GM23338 (cell line): ENCODE results near the gene ATP9A.

Experiments used
- CREB1 ChIP-seq: fragments of 250-450 bp; sonication (Bioruptor Pico); IDR thresholded peaks from 2 replicates; pipeline ENCODE4 v1.5.0; 2020; ENCODE audit warnings: low read depth, mild to moderate bottlenecking, moderate library complexity
- EZH2 ChIP-seq: fragments of 200-600 bp; sonication (generic); IDR thresholded peaks from one replicate; pipeline ENCODE4 v1.8.0; 2017; ENCODE audit warnings: antibody characterized with exemption, mild to moderate bottlenecking, low read depth; ENCODE audit not compliant: unreplicated experiment
- NANOG ChIP-seq: IDR thresholded peaks from 2 replicates; pipeline ENCODE4 v1.6.1; 2016; ENCODE audit warnings: antibody characterized with exemption, borderline replicate concordance
- POLR2AphosphoS5 ChIP-seq: IDR thresholded peaks from 2 replicates; pipeline ENCODE4 v1.6.1; 2016; ENCODE audit warnings: antibody characterized with exemption, low read depth
- ZNF331 ChIP-seq: fragments of 250-450 bp; sonication (Bioruptor Pico); IDR thresholded peaks from 2 replicates; pipeline ENCODE4 v1.5.0; 2020; ENCODE audit warnings: low read depth, mild to moderate bottlenecking, moderate library complexity
- TF ChIP-seq, protein P1 (sequence below), 2 experiments: fragments of 200-600 bp in 1 of 2; sonication (generic) in 1 of 2; conservative IDR thresholded peaks; 2 replicates each; pipeline versions ENCODE4 v1.5.1 to v1.6.1; 2016 to 2017; ENCODE audit warnings: antibody characterized with exemption in 2 of 2, low read depth in 2 of 2, mild to moderate bottlenecking in 2 of 2, moderate library complexity in 1 of 2
- TF ChIP-seq, protein P2 (sequence below): IDR thresholded peaks from one replicate; pipeline ENCODE4 v1.6.1; 2018; ENCODE audit warnings: antibody characterized with exemption; ENCODE audit not compliant: unreplicated experiment

DNA sequence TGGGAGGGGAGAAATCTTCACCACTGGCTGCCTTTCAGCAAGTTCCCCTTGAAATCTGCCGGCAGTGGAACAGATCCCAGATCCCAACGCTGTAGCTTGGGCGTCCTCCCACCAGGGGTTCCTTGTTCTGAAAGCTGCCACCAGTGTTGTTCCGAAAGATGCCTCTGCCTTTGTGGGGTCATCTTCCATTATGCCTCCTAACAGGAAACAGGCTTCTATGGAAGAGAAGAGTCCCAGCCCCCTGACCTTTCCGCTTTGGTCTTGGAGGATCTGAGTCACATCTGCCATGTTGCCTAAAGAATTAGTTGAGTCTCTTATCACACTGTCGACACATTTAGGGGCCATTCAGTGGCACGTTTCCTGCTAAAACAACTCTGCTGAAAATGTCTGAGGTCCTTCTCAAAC lies 168.2 kb downstream of the ATP9A start:
- TF ChIP-seq, protein P1, sequence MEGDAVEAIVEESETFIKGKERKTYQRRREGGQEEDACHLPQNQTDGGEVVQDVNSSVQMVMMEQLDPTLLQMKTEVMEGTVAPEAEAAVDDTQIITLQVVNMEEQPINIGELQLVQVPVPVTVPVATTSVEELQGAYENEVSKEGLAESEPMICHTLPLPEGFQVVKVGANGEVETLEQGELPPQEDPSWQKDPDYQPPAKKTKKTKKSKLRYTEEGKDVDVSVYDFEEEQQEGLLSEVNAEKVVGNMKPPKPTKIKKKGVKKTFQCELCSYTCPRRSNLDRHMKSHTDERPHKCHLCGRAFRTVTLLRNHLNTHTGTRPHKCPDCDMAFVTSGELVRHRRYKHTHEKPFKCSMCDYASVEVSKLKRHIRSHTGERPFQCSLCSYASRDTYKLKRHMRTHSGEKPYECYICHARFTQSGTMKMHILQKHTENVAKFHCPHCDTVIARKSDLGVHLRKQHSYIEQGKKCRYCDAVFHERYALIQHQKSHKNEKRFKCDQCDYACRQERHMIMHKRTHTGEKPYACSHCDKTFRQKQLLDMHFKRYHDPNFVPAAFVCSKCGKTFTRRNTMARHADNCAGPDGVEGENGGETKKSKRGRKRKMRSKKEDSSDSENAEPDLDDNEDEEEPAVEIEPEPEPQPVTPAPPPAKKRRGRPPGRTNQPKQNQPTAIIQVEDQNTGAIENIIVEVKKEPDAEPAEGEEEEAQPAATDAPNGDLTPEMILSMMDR (conservative IDR thresholded peaks at IDR 0.05; ENCODE audit: low read depth in 2 of 2): no peak
- TF ChIP-seq ZNF331 (CRISPR knock-in tag) (no peak), NANOG (no peak), POLR2AphosphoS5 (no peak), EZH2 (no peak), CREB1 (CRISPR knock-in tag) (no peak)
- TF ChIP-seq, protein P2, sequence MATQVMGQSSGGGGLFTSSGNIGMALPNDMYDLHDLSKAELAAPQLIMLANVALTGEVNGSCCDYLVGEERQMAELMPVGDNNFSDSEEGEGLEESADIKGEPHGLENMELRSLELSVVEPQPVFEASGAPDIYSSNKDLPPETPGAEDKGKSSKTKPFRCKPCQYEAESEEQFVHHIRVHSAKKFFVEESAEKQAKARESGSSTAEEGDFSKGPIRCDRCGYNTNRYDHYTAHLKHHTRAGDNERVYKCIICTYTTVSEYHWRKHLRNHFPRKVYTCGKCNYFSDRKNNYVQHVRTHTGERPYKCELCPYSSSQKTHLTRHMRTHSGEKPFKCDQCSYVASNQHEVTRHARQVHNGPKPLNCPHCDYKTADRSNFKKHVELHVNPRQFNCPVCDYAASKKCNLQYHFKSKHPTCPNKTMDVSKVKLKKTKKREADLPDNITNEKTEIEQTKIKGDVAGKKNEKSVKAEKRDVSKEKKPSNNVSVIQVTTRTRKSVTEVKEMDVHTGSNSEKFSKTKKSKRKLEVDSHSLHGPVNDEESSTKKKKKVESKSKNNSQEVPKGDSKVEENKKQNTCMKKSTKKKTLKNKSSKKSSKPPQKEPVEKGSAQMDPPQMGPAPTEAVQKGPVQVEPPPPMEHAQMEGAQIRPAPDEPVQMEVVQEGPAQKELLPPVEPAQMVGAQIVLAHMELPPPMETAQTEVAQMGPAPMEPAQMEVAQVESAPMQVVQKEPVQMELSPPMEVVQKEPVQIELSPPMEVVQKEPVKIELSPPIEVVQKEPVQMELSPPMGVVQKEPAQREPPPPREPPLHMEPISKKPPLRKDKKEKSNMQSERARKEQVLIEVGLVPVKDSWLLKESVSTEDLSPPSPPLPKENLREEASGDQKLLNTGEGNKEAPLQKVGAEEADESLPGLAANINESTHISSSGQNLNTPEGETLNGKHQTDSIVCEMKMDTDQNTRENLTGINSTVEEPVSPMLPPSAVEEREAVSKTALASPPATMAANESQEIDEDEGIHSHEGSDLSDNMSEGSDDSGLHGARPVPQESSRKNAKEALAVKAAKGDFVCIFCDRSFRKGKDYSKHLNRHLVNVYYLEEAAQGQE: no peak
